PC-3 (cell line): ENCODE data around the gene DRAXIN. TPM values are rescaled to one million over a fixed set of nuclear protein-coding genes. Genes with fewer than 3 reads are reported as not detected.
A peak's percentile ranks its signal among the peaks of the same experiment; 100 is the strongest.

Experiments
- ATAC-seq: fragments of 200-7000 bp; cut with Tn5 transposase; 2 replicates; pipeline ENCODE4 v1.9.1; 2020; ENCODE audit warnings: mild to moderate bottlenecking, moderate library complexity
- BruUV-seq: library from RNA; stranded (reverse); fragments of 400-500 nt; replicated peaks from 2 replicates; lab custom pipeline; 2021; lab: Mats Ljungman, UMichigan
- CTCF ChIA-PET: fragments of 300-600 bp; sonication (Branson Sonifier 250); formaldehyde crosslinking; loops from one replicate; lab custom pipeline; 2022; ENCODE audit warnings: antibody characterized with exemption; lab: Charles Lee
- POLR2A ChIA-PET: fragments of 300-600 bp; sonication (Branson Sonifier 250); formaldehyde crosslinking; loops from one replicate; lab custom pipeline; 2022; ENCODE audit warnings: antibody characterized with exemption; ENCODE audit not compliant: unreplicated experiment; lab: Charles Lee
- DNase-seq: peaks from one replicate; pipeline ENCODE4 v3.0.0-alpha.2; 2015
- H2AFZ ChIP-seq: fragments of 300-600 bp; sonication (generic); 2 replicates; pipeline ENCODE4 v1.6.0; 2016; ENCODE audit warnings: antibody characterized with exemption, low read length
- H3F3A ChIP-seq: fragments of 300-600 bp; sonication (generic); one replicate; pipeline ENCODE4 v1.6.0; 2017; ENCODE audit warnings: antibody characterized with exemption, low read length, control low read depth, mild to moderate bottlenecking; ENCODE audit not compliant: unreplicated experiment
- H3K27ac ChIP-seq: fragments of 300-600 bp; sonication (generic); 2 replicates; pipeline ENCODE4 v1.5.1; 2016; ENCODE audit warnings: mild to moderate bottlenecking, low read length
- H3K27me3 ChIP-seq: fragments of 300-600 bp; sonication (generic); 2 replicates; pipeline ENCODE4 v1.6.1; 2016; ENCODE audit warnings: low read length, mixed read lengths
- H3K36me3 ChIP-seq: fragments of 300-600 bp; sonication (generic); 2 replicates; pipeline ENCODE4 v1.6.1; 2016; ENCODE audit warnings: low read depth, mixed run types, low read length, mixed read lengths
- H3K4me1 ChIP-seq: fragments of 300-600 bp; sonication (generic); 2 replicates; pipeline ENCODE4 v1.5.1; 2016; ENCODE audit warnings: low read length; ENCODE audit not compliant: insufficient read depth
- H3K4me2 ChIP-seq: fragments of 300-600 bp; sonication (generic); 2 replicates; pipeline ENCODE4 v1.6.0; 2016; ENCODE audit warnings: low read length
- H3K4me3 ChIP-seq: fragments of 300-600 bp; sonication (generic); 2 replicates; pipeline ENCODE4 v1.5.1; 2016; ENCODE audit warnings: mild to moderate bottlenecking, low read length, mixed read lengths
- H3K79me2 ChIP-seq: fragments of 300-600 bp; sonication (generic); 2 replicates; pipeline ENCODE4 v1.6.1; 2017; ENCODE audit warnings: low read length, mixed read lengths
- H3K9ac ChIP-seq: fragments of 300-600 bp; sonication (generic); 2 replicates; pipeline ENCODE4 v1.6.0; 2016; ENCODE audit warnings: mild to moderate bottlenecking, low read length
- H3K9me2 ChIP-seq: fragments of 300-600 bp; sonication (generic); replicated peaks from 2 replicates; pipeline ENCODE4 v1.6.1; 2016; ENCODE audit warnings: mixed run types, low read length, mixed read lengths
- H3K9me3 ChIP-seq: fragments of 300-600 bp; sonication (generic); 2 replicates; pipeline ENCODE4 v1.6.1; 2016; ENCODE audit warnings: low read length, mixed read lengths
- H4K20me1 ChIP-seq: fragments of 300-600 bp; sonication (generic); 2 replicates; pipeline ENCODE4 v1.6.1; 2016; ENCODE audit warnings: low read length, mixed read lengths
- CTCF ChIP-seq: fragments of 300-600 bp; sonication (generic); conservative IDR thresholded peaks from 2 replicates; pipeline ENCODE4 v1.5.1; 2017; ENCODE audit warnings: antibody characterized with exemption, low read depth, mild to moderate bottlenecking, low read length
- EZH2 ChIP-seq: fragments of 300-600 bp; sonication (generic); IDR thresholded peaks from one replicate; pipeline ENCODE4 v1.6.1; 2017; ENCODE audit warnings: antibody characterized with exemption, mild to moderate bottlenecking, low read length; ENCODE audit not compliant: unreplicated experiment
- EZH2phosphoT487 ChIP-seq: fragments of 300-600 bp; sonication (generic); IDR thresholded peaks from 2 replicates; pipeline ENCODE4 v1.6.1; 2018; ENCODE audit warnings: mild to moderate bottlenecking, antibody characterized with exemption, low read length, borderline replicate concordance
- intact Hi-C: fragments of 100-400 bp; cut with micrococcal nuclease; formaldehyde crosslinking; loops from 2 replicates; pipeline ENCODE4 v1.9.0; 2023
- total RNA-seq: library from RNA; depleted of rRNA; stranded (reverse); fragments of >200 nt; gene quantifications from 2 replicates; pipeline ENCODE4 v1.2.3, GENCODE V29; 2014

The DRAXIN gene
- total RNA-seq, 1 experiment from 2014 or later = 0.07 TPM

GRCh38 chr1:11649624-11650330 is 41.7 kb upstream of the DRAXIN start:
- DNase-seq = no peak
- Histone ChIP-seq H4K20me1 (no peaks in the 10 kb centered on the region), H3K27ac (no peak overlapping the region), H3K4me1 (peaks cover 21% of the 10 kb centered on the region), H3K9me3 (no peaks in the 10 kb centered on the region), H3K36me3 (no peaks in the 10 kb centered on the region), H2AFZ (no peak overlapping the region; the same call in 1 of the 2 replicates), H3F3A (no peaks in the 10 kb centered on the region), H3K27me3 (no peaks in the 10 kb centered on the region), H3K4me3 (peak overlapping the region; percentile 33; the same call in 1 of the 2 replicates), H3K79me2 (no peaks in the 10 kb centered on the region), H3K4me2 (peak overlapping the region; percentile 71), H3K9ac (no peak overlapping the region), H3K9me2 (no peaks in the 10 kb centered on the region)
- no TSS peak for BruUV-seq
- ChIA-PET POLR2A (no interaction called here), CTCF (interaction anchor here (0.6 to 1.0 kb wide), 4 partner anchors 70 to 1917 kb away, joined by 3 to 6 read pairs (median 4); no protein-coding TSS in a partner anchor)
- intact Hi-C loops = loop anchor here (10.0 kb wide), 1 partner anchor 365 kb away; no protein-coding TSS in a partner anchor
- no peak for ATAC-seq
- TF ChIP-seq EZH2phosphoT487 (no peak), CTCF (no peak), EZH2 (no peak)

GRCh38 chr1:11650331-11650991 is 41.0 kb upstream of the DRAXIN start:
- intact Hi-C loops = no loop called here
- H3K4me3 ChIP-seq = peak overlapping the region; percentile 33; the same call in 1 of the 2 replicates
- BruUV-seq = no TSS peak
- no peaks in the 10 kb centered on the region for H3K36me3 ChIP-seq
- H3F3A ChIP-seq = no peaks in the 10 kb centered on the region
- POLR2A ChIA-PET = no interaction called here
- H3K9ac ChIP-seq = no peak overlapping the region
- ATAC-seq (peak; percentile 24), DNase-seq (peak; percentile 75)
- H3K27me3 ChIP-seq = no peaks in the 10 kb centered on the region
- CTCF ChIA-PET = interaction anchor here (0.6 to 1.0 kb wide), 4 partner anchors 69 to 1918 kb away, joined by 3 to 6 read pairs (median 4); no protein-coding TSS in a partner anchor
- no peaks in the 10 kb centered on the region for H3K9me2 ChIP-seq
- no peak overlapping the region for H3K27ac ChIP-seq
- no peaks in the 10 kb centered on the region for H4K20me1 ChIP-seq
- peaks cover 23% of the 10 kb centered on the region for H3K4me1 ChIP-seq
- H3K9me3 ChIP-seq = no peaks in the 10 kb centered on the region
- TF ChIP-seq EZH2 (no peak), CTCF (peak; percentile 76), EZH2phosphoT487 (peak; percentile 73)
- H3K79me2 ChIP-seq = peaks cover 3% of the 10 kb centered on the region
- H3K4me2 ChIP-seq = peak overlapping the region; percentile 71
- H2AFZ ChIP-seq = peak overlapping the region; percentile 56
